Lung (tissue), 12 donors: Measurements from ENCODE around the gene TMEM245. TPM values are rescaled to one million over a fixed set of nuclear protein-coding genes. Genes with fewer than 3 reads are reported as not detected.

Source experiments
- ATAC-seq: fragments of 200-7000 bp; cut with Tn5 transposase; one replicate; pipeline ENCODE4 v1.9.1; 2020; ENCODE audit warnings: moderate number of reproducible peaks; ENCODE audit not compliant: insufficient read depth, low FRiP score
- DNase-seq, 3 donors: peaks; one replicate each; pipeline ENCODE4 v3.0.0-alpha.2; 2013 to 2017
- H3K27ac ChIP-seq, 2 donors: one replicate each; pipeline ENCODE4 v1.5.1; 2013; ENCODE audit warnings: mild to moderate bottlenecking in 2 of 2, moderate library complexity in 2 of 2, control low read depth in 1 of 2, inconsistent platforms in 1 of 2, low read depth in 1 of 2, low read length in 1 of 2
- H3K27me3 ChIP-seq, 3 donors: one replicate each; pipeline ENCODE4 v1.5.1; 2013; ENCODE audit warnings: low read length in 2 of 3; ENCODE audit not compliant: control insufficient read depth in 3 of 3, insufficient read depth in 3 of 3
- H3K36me3 ChIP-seq, 4 donors: one replicate each; pipeline ENCODE4 v1.5.1; 2013; ENCODE audit warnings: low read length in 4 of 4, mild to moderate bottlenecking in 1 of 4, moderate library complexity in 1 of 4; ENCODE audit not compliant: control insufficient read depth in 4 of 4, insufficient read depth in 4 of 4
- H3K4me1 ChIP-seq, 5 donors: one replicate each; pipeline ENCODE4 v1.5.1; 2013; ENCODE audit warnings: low read length in 5 of 5, mild to moderate bottlenecking in 2 of 5, moderate library complexity in 1 of 5; ENCODE audit not compliant: control insufficient read depth in 5 of 5, insufficient read depth in 5 of 5
- H3K4me3 ChIP-seq: one replicate; pipeline ENCODE4 v1.5.1; 2013; ENCODE audit warnings: mild to moderate bottlenecking, control low read depth, moderate library complexity
- H3K9ac ChIP-seq, 2 donors: one replicate each; pipeline ENCODE4 v1.5.1; 2013; ENCODE audit warnings: low read length in 2 of 2, control low read depth in 1 of 2; ENCODE audit not compliant: insufficient read depth in 1 of 2
- H3K9me3 ChIP-seq, 4 donors: one replicate each; pipeline ENCODE4 v1.5.1; 2013; ENCODE audit warnings: low read length in 3 of 4, mild to moderate bottlenecking in 1 of 4, moderate library complexity in 1 of 4; ENCODE audit not compliant: control insufficient read depth in 4 of 4, insufficient read depth in 3 of 4
- CTCF ChIP-seq: IDR thresholded peaks from 2 replicates; pipeline ENCODE4 v1.5.1; 2012; ENCODE audit warnings: mild to moderate bottlenecking; ENCODE audit errors: control extremely low read depth, extremely low read depth
- WGBS, 2 donors: extraction: QIAGEN DNeasy Blood & Tissue Kit; methylation state at CpG; one replicate each; pipeline ENCODE4 v1.1.7; 2013; 5-methylcytosine and 5-hydroxymethylcytosine counted together
- polyA plus RNA-seq, 2 donors: library from polyadenylated mRNA; stranded (reverse); fragments of 200-250 nt; gene quantifications; one replicate each; pipeline ENCODE4 v1.2.1, GENCODE V29; 2013
- total RNA-seq, 2 donors: library from RNA; depleted of rRNA in 1 of 2; stranded (reverse); fragments of >200 nt in 1 of 2; gene quantifications; one replicate each; pipeline ENCODE4 v1.2.1, GENCODE V29; 2014 to 2021
- donor health status: control.
- donor health status: control.
- donor health status: Bipolar disorder and iron deficiency.
- donor health status: healthy.
- donor health status: DM: yes; HTN: yes; CAD: no.

The TMEM245 gene
- total and polyA plus RNA-seq, 4 donors, result 15.0 to 137 (median 42.0) TPM

GRCh38 chr9:109074236-109074889 is 45.4 kb downstream of the TMEM245 start:
- no peak for DNase-seq
- H3K4me1 ChIP-seq, result no peaks in the 10 kb centered on the region
- ATAC-seq, result no peak
- H3K9ac ChIP-seq, result no peak overlapping the region
- no peaks in the 10 kb centered on the region for H3K9me3 ChIP-seq
- no peaks in the 10 kb centered on the region for H3K27me3 ChIP-seq
- TF ChIP-seq CTCF, result no peak
- no peak overlapping the region for H3K4me3 ChIP-seq
- peaks cover 7 to 44% (median 32%) of the 10 kb centered on the region in 4 donors for H3K36me3 ChIP-seq
- WGBS, 2 donors, result 78 to 97% methylated on average over 7 of the region's 7 CpGs
- no peak overlapping the region for H3K27ac ChIP-seq

GRCh38 chr9:109072821-109073435 is 46.8 kb downstream of the TMEM245 start:
- H3K27ac ChIP-seq, result no peak overlapping the region
- H3K4me1 ChIP-seq, result no peaks in the 10 kb centered on the region
- no peaks in the 10 kb centered on the region for H3K9me3 ChIP-seq
- peaks cover 10 to 39% (median 31%) of the 10 kb centered on the region in 4 donors for H3K36me3 ChIP-seq
- TF ChIP-seq CTCF, result no peak
- DNase-seq (no peak), ATAC-seq (no peak)
- H3K4me3 ChIP-seq, result no peak overlapping the region
- H3K9ac ChIP-seq, result no peak overlapping the region
- 78 to 94% methylated on average over 2 of the region's 2 CpGs for WGBS, 2 donors
- no peaks in the 10 kb centered on the region for H3K27me3 ChIP-seq

- no peak for TF ChIP-seq CTCF
- no peak overlapping the region for H3K9ac ChIP-seq
- H3K27me3 ChIP-seq, result no peaks in the 10 kb centered on the region
- DNase-seq, result no peak
- H3K27ac ChIP-seq, result no peak overlapping the region
- ATAC-seq, result no peak
- H3K4me3 ChIP-seq, result no peak overlapping the region
- H3K36me3 ChIP-seq, result peaks cover 14 to 35% (median 31%) of the 10 kb centered on the region in 4 donors
- 84 to 87% methylated on average over 8 of the region's 8 CpGs for WGBS, 2 donors
- H3K9me3 ChIP-seq, result no peaks in the 10 kb centered on the region
- H3K4me1 ChIP-seq, result no peaks in the 10 kb centered on the region
Observed at GRCh38 chr9:109072133-109072692, 47.5 kb downstream of the TMEM245 start.
